ENCODE data around the gene INPP4A. TPM values are rescaled to one million over a fixed set of nuclear protein-coding genes. Genes with fewer than 3 reads are reported as not detected.

INPP4A gene
- total and polyA plus RNA-seq, 2 donors (not counting 3 experiments of a cell fraction or from before 2014, with no cell fraction given), result 14.9 to 28.8 TPM

GRCh38 chr2:98558852-98559530 is 114.3 kb downstream of the INPP4A start:
- Histone ChIP-seq H3K9me1 (replicated peaks; ENCODE audit: control insufficient read depth, extremely low read depth, insufficient read depth, low read length) (no peaks in the 10 kb centered on the region), H3K9ac (replicated peaks; ENCODE audit: extremely low read depth, insufficient read depth, low read length) (no peak overlapping the region), H3K9me3 (replicated peaks; ENCODE audit: control insufficient read depth, insufficient read depth, low read length) (no peaks in the 10 kb centered on the region), H2AFZ (ENCODE audit: low read depth, low read length) (no peak overlapping the region), H3K79me2 (ENCODE audit: control insufficient read depth, insufficient read depth, low read length) (no peaks in the 10 kb centered on the region), H3K27ac (ENCODE audit: insufficient read depth, low read depth, low read length) (no peak overlapping the region), H3K4me3 (replicated peaks in 1 of 3; ENCODE audit: insufficient read depth in 1 of 3, low read depth in 1 of 3, low read length in 3 of 3) (no peak overlapping the region), H3K27me3 (ENCODE audit: control insufficient read depth in 2 of 2, insufficient read depth in 2 of 2, low read length in 2 of 2) (no peaks in the 10 kb centered on the region), H3K4me1 (ENCODE audit: control insufficient read depth, extremely low read depth, insufficient read depth, low read length) (no peaks in the 10 kb centered on the region), H4K20me1 (replicated peaks; ENCODE audit: control insufficient read depth, extremely low read depth, insufficient read depth, low read length) (no peaks in the 10 kb centered on the region), H3K4me2 (ENCODE audit: insufficient read depth, low read length) (no peak overlapping the region), H3K36me3 (ENCODE audit: control insufficient read depth in 2 of 2, extremely low read depth in 1 of 2, insufficient read depth in 2 of 2, low read length in 2 of 2) (peaks cover 2 to 26% of the 10 kb centered on the region in 2 experiments)
- POLR2A ChIA-PET, result no interaction called here
- no peak for FAIRE-seq
- TF ChIP-seq, protein P1, sequence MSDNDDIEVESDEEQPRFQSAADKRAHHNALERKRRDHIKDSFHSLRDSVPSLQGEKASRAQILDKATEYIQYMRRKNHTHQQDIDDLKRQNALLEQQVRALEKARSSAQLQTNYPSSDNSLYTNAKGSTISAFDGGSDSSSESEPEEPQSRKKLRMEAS (IDR thresholded peaks at IDR 0.05; ENCODE audit: insufficient read depth, insufficient read length), result no peak
- TF ChIP-seq, protein P2, sequence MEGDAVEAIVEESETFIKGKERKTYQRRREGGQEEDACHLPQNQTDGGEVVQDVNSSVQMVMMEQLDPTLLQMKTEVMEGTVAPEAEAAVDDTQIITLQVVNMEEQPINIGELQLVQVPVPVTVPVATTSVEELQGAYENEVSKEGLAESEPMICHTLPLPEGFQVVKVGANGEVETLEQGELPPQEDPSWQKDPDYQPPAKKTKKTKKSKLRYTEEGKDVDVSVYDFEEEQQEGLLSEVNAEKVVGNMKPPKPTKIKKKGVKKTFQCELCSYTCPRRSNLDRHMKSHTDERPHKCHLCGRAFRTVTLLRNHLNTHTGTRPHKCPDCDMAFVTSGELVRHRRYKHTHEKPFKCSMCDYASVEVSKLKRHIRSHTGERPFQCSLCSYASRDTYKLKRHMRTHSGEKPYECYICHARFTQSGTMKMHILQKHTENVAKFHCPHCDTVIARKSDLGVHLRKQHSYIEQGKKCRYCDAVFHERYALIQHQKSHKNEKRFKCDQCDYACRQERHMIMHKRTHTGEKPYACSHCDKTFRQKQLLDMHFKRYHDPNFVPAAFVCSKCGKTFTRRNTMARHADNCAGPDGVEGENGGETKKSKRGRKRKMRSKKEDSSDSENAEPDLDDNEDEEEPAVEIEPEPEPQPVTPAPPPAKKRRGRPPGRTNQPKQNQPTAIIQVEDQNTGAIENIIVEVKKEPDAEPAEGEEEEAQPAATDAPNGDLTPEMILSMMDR (IDR thresholded peaks at IDR 0.05; ENCODE audit: extremely low read depth in 1 of 2, insufficient read depth in 1 of 2, low read depth in 1 of 2, low read length in 2 of 2), result no peak
- no peak for TF ChIP-seq JUN (IDR thresholded peaks at IDR 0.05; ENCODE audit: borderline replicate concordance, insufficient read depth, insufficient read length, low read depth)
- no peak for TF ChIP-seq FOS (IDR thresholded peaks at IDR 0.05; ENCODE audit: borderline replicate concordance, insufficient read depth, low read length)
- TF ChIP-seq MYC (IDR thresholded peaks at IDR 0.05; ENCODE audit: low read depth, low read length), result no peak
- TF ChIP-seq POLR2AphosphoS5 (IDR thresholded peaks at IDR 0.05; ENCODE audit: insufficient read depth, low read depth, low read length), result no peak
- no peak for TF ChIP-seq EZH2 (IDR thresholded peaks at IDR 0.05; ENCODE audit: borderline replicate concordance, low read depth, low read length, severe bottlenecking)
- no peak for TF ChIP-seq GATA2 (IDR thresholded peaks at IDR 0.05; ENCODE audit: insufficient read depth, insufficient read length, low read depth, low read length)
- no peak for TF ChIP-seq POLR2A (IDR thresholded peaks at IDR 0.05; ENCODE audit: low read depth, low read length)
- no peak for DNase-seq (ENCODE audit: low read depth, low spot score)
- CTCF ChIA-PET, result interaction anchor here (0.7 to 2.1 kb wide), 5 partner anchors 10 to 146 kb away, joined by 3 to 22 read pairs (median 3); no protein-coding TSS in a partner anchor
- dilution Hi-C loops (cut with MboI; ENCODE audit: extremely low pct_ligation_motif_present, low sequenced_read_pairs), result no loop called here
- BruUV-seq (replicated peaks), result no TSS peak
- intact Hi-C loops (cut with micrococcal nuclease), result no loop called here

Data from endothelial cell of umbilical vein (primary cell).